ENCODE measurements around the gene SNAPC4.

DNA sequence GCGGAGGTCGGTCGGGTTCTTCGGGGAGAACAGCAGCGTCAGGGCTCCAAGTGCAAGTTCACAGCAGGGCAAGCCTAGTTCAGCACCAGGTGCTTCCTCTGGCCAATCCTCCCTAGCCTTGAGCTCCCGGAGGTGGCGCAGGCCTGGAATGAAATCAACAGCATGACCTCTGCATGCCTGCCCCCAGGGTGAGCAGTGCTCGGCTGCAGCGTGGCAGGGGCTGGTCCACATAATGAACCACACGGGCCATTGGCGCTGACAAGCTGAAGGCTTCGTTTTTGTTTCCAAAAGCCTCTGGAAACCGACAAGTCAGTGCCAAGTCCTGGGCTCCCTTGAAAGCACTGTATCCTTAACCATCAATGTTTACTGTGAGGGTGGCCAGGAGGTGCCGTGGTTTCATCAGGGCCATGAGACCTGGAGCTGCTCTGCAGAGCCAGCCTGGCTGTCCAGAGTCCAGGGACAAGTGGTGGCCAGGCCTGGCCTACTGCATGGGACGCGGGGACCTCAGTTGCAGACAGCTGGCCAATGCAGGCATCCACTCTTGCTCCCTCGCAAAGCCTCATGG lies 41.8 kb upstream of the SNAPC4 start:
- no peak for TF ChIP-seq TAF1 (IDR thresholded peaks at IDR 0.05; ENCODE audit: low read depth, low read length)
- no peak for TF ChIP-seq POLR2AphosphoS5 (IDR thresholded peaks at IDR 0.05; ENCODE audit: low read depth, low read length)
- no peak for TF ChIP-seq POLR2A (IDR thresholded peaks at IDR 0.05; ENCODE audit: low read depth, low read length)
- no peak for TF ChIP-seq PAX5 (IDR thresholded peaks at IDR 0.05; ENCODE audit: insufficient read depth, low read length, severe bottlenecking)
- no peak for TF ChIP-seq SPI1 (IDR thresholded peaks at IDR 0.05; ENCODE audit: low read depth, low read length)
- no peak for TF ChIP-seq POU2F2 (IDR thresholded peaks at IDR 0.05; ENCODE audit: low read depth, low read length)

All from GM12891 (cell line).